BLaER1 treated with 17β-estradiol and CSF1 and Interleukin-3, amounts not matched to agents 10 nM and 100 nM (cell line): Measurements from ENCODE around the gene TMEM179.

Experiments
- H3K27ac ChIP-seq, 11 experiments: shearing (Covaris generic); formaldehyde crosslinking; 2 replicates each; pipeline ENCODE4 v1.8.1; 2022
- H3K27me3 ChIP-seq, 11 experiments: shearing (Covaris generic); formaldehyde crosslinking; 2 replicates each; pipeline ENCODE4 v1.8.1; 2022
- H3K36me3 ChIP-seq, 11 experiments: shearing (Covaris generic); formaldehyde crosslinking; 2 replicates each; pipeline ENCODE4 v1.8.1; 2022
- H3K4me1 ChIP-seq, 10 experiments: shearing (Covaris generic); formaldehyde crosslinking; 2 replicates each; pipeline ENCODE4 v1.8.1; 2022
- H3K4me2 ChIP-seq, 11 experiments: shearing (Covaris generic); formaldehyde crosslinking; 2 replicates each; pipeline ENCODE4 v1.8.1; 2022
- H3K4me3 ChIP-seq, 10 experiments: shearing (Covaris generic); formaldehyde crosslinking; 2 replicates each; pipeline ENCODE4 v1.8.1; 2022
- H3K9ac ChIP-seq, 11 experiments: shearing (Covaris generic); formaldehyde crosslinking; 2 replicates each; pipeline ENCODE4 v1.8.1; 2022
- H3K9me3 ChIP-seq, 11 experiments: shearing (Covaris generic); formaldehyde crosslinking; replicated peaks in 1 of 11; 2 replicates each; pipeline ENCODE4 v1.8.1; 2022
- H4K20me1 ChIP-seq, 11 experiments: shearing (Covaris generic); formaldehyde crosslinking; 2 replicates each; pipeline ENCODE4 v1.8.1; 2022
- Cebpa-rat ChIP-seq, 11 experiments: shearing (Covaris generic); IDR thresholded peaks; 2 replicates each; pipeline ENCODE4 v1.8.1; 2022

Gene TMEM179

DNA sequence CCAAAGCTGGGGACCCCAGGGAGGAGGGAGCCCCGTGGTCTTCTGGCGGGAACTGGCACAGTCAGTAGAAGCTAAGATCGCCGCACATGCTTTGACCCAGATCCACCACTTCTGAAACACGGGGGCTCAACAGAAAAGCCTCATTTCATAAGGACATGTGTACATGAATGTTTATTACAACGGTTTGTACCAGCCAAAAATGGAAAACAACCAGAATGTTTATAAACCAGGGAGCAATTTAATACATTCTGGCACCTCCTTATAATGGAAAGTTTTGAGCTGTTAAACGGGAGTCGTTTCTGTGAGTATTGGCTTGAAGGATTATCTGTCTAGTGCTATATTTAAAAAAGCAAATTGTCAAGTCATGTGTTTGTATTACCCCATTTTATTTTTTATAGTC is 7.3 kb upstream of the TMEM179 start:
- Histone ChIP-seq H3K4me2 (peak overlapping the region in 5 of 11 experiments; percentile 4 to 36 (median 19); a peak in 4 of 22 replicates), H3K9me3 (peaks cover 0 to 6% (median 0%) of the 10 kb centered on the region in 11 experiments; a peak in 1 of 22 replicates), H4K20me1 (no peaks in the 10 kb centered on the region), H3K4me3 (no peak overlapping the region), H3K9ac (no peak overlapping the region), H3K27ac (no peak overlapping the region), H3K27me3 (no peaks in the 10 kb centered on the region), H3K36me3 (no peaks in the 10 kb centered on the region), H3K4me1 (peaks cover 0 to 12% (median 2%) of the 10 kb centered on the region in 10 experiments; a peak in 7 of 20 replicates)
- TF ChIP-seq Cebpa-rat (IDR thresholded peaks at IDR 0.05) = no peak

DNA sequence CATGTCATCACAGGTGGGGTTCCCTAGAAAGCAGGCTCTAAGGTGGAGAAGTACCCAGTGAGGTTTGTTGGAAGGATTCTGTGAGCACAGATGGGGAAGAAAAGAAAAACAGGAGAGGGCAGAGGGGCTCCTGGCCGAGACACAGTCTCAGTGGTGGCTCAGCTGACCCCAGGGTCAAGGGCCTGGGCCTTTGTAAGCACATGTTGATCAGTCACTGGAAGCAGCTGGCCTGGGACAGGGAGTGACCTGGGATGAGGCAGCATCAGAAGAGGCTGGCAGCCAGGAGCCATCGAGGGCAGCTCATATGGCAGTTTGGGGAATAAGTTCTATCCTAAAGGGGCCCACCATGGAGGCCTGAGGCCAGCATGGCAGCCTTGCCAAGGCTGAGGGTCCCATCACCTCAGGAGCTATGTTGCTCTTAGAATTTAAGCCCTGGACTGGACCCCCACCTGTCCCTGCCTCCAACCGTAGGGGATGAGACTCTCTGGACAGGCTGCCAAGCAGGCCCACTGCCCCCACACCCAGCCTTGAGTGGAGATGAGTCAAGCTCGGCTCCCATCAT is 6.3 kb upstream of the TMEM179 start:
- Histone ChIP-seq H3K27me3 (peaks cover 0 to 5% (median 0%) of the 10 kb centered on the region in 11 experiments; a peak in 5 of 22 replicates), H4K20me1 (no peaks in the 10 kb centered on the region), H3K4me3 (no peak overlapping the region), H3K36me3 (no peaks in the 10 kb centered on the region), H3K9ac (no peak overlapping the region), H3K4me1 (peaks cover 0 to 12% (median 2%) of the 10 kb centered on the region in 10 experiments; a peak in 7 of 20 replicates), H3K4me2 (peak overlapping the region in 1 of 11 experiments; percentile 36; a peak in 1 of 22 replicates), H3K9me3 (peaks cover 0 to 6% (median 0%) of the 10 kb centered on the region in 11 experiments; a peak in 1 of 22 replicates), H3K27ac (no peak overlapping the region)
- no peak for TF ChIP-seq Cebpa-rat (IDR thresholded peaks at IDR 0.05)

DNA sequence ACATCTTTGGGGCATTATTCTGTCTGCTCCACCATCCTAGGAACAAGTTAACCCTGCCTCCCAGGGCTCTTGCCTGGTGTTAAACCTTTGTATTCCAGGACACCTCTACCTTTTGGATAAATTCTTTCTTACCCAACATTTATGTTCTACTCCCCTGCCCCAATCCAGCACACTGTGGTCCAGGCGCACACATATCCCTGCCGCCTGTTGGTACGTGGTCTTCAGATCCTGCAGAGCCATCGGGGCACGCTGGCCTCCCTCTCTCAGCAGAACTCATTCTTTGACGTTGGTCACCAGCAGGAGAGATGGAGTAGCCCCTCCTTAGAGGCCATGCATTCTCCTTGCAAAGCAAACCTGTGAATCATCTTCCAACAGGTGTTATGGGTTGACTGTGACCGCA is 5.1 kb upstream of the TMEM179 start:
- Histone ChIP-seq H3K36me3 (no peaks in the 10 kb centered on the region), H3K27me3 (peaks cover 4 to 16% (median 10%) of the 10 kb centered on the region in 11 experiments; a peak in 21 of 22 replicates), H3K9ac (no peak overlapping the region), H3K4me3 (no peak overlapping the region), H3K4me2 (no peak overlapping the region), H3K9me3 (peaks cover 0 to 4% (median under 1%) of the 10 kb centered on the region in 11 experiments; a peak in 5 of 22 replicates), H4K20me1 (no peaks in the 10 kb centered on the region), H3K4me1 (peaks cover 0 to 12% (median 2%) of the 10 kb centered on the region in 10 experiments; a peak in 7 of 20 replicates), H3K27ac (no peak overlapping the region)
- no peak for TF ChIP-seq Cebpa-rat (IDR thresholded peaks at IDR 0.05)

DNA sequence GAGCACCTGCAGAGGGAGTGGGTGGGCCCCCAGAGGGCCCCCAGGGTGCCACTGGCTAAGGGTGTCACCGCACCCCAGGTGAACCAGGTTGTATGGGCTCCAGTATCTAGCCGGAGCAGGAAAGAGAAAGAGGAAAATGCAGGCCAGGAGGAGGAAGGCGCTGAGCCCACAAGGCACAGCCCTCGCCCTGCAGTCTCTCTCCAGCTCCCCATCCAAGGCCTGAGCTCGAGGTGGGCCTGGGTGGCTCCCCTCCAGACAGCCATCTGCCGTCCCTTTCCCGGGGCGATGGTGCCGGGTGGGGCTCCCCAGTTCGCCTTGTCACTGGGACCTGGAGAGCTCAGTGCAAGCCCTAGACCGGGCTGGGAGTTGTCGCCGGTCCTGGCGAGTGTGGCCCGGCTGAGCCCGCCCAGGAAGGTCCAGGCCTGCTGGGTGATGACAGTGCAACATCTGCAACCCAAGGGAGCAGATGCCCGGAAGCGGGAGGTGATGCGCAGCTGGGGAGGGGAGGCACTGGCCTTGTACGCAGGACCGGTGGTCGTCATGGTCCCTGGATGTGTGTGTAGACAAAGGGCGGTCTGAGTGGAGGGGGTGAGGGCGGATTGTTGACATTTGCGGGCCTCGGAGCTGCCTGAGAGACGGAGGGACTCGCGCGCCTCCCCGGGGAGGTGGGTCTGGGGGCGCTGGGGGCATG is 716 bp downstream of the TMEM179 start:
- Histone ChIP-seq H3K9me3 (peaks cover 0 to 10% (median 6%) of the 10 kb centered on the region in 11 experiments; a peak in 6 of 22 replicates), H3K36me3 (no peaks in the 10 kb centered on the region), H3K4me1 (peaks cover 0 to 18% (median 13%) of the 10 kb centered on the region in 10 experiments; a peak in 12 of 20 replicates), H4K20me1 (peaks cover 0 to 4% (median 0%) of the 10 kb centered on the region in 11 experiments; a peak in 1 of 22 replicates), H3K4me2 (no peak overlapping the region), H3K9ac (no peak overlapping the region), H3K27me3 (peaks cover 13 to 27% (median 21%) of the 10 kb centered on the region in 11 experiments), H3K4me3 (no peak overlapping the region), H3K27ac (no peak overlapping the region)
- TF ChIP-seq Cebpa-rat (IDR thresholded peaks at IDR 0.05) = no peak

DNA sequence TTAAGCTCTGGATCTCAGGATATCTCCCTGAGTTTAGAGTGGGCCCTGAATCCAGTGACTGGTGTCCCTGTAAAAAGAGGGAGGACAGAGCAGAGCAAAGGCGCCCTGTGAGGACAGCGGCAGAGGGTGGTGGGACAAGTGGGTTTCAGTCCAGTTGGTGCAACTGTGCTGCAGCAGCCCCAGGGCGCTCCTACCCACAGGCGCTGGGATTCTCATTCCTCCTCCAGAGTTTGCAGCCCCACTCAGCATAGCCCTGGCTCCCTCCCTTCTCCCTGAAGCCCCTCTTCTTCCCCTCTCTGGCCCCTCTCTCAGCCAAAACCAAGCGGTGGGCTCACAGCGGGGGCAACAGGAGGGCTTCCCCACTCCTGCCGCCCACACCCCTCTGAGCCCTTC is 1.6 kb downstream of the TMEM179 start:
- peaks cover 0 to 4% (median 0%) of the 10 kb centered on the region in 11 experiments; a peak in 1 of 22 replicates for H4K20me1 ChIP-seq
- no peaks in the 10 kb centered on the region for H3K36me3 ChIP-seq
- H3K27ac ChIP-seq = no peak overlapping the region
- H3K9me3 ChIP-seq = peaks cover 0 to 10% (median 6%) of the 10 kb centered on the region in 11 experiments; a peak in 6 of 22 replicates
- TF ChIP-seq Cebpa-rat (IDR thresholded peaks at IDR 0.05) = no peak
- H3K9ac ChIP-seq = no peak overlapping the region
- H3K4me3 ChIP-seq = no peak overlapping the region
- no peak overlapping the region for H3K4me2 ChIP-seq
- H3K27me3 ChIP-seq = peaks cover 13 to 27% (median 21%) of the 10 kb centered on the region in 11 experiments
- peaks cover 0 to 18% (median 13%) of the 10 kb centered on the region in 10 experiments; a peak in 12 of 20 replicates for H3K4me1 ChIP-seq

DNA sequence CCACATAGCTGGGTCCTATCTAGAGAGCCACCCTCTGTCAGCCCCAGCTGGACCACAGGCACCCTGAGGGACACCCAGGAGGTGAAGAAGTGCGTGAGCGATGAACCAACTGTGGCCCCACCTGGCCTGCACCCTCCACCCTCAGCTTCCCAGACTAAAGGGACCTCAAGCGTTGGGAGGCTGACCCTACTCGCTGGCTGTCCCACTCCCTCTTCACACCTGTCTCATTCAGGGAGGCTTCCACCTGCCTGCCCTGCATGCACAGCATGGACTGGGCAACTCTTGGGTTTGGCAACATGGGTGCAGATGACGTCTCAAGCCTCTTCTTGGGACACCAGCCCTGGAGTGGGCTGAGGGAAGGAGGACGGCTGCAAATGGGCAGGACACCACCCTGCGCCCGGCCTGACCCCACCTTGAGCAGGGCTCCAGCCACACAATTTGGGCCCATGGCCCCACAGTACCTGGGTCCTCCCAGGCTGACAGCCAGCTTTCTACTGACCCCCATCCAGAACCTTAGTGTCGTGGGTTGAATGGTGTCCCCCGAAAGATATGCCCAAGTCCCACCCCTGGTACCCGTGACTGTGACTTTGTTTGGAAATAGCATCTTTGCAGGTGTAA is 2.1 kb downstream of the TMEM179 start:
- H3K4me2 ChIP-seq = no peak overlapping the region
- H3K36me3 ChIP-seq = no peaks in the 10 kb centered on the region
- no peak overlapping the region for H3K9ac ChIP-seq
- TF ChIP-seq Cebpa-rat (IDR thresholded peaks at IDR 0.05) = no peak
- H3K9me3 ChIP-seq = peaks cover 0 to 10% (median 6%) of the 10 kb centered on the region in 11 experiments; a peak in 6 of 22 replicates
- H3K4me3 ChIP-seq = no peak overlapping the region
- peaks cover 0 to 18% (median 13%) of the 10 kb centered on the region in 10 experiments; a peak in 12 of 20 replicates for H3K4me1 ChIP-seq
- peaks cover 0 to 4% (median 0%) of the 10 kb centered on the region in 11 experiments; a peak in 1 of 22 replicates for H4K20me1 ChIP-seq
- H3K27ac ChIP-seq = no peak overlapping the region
- H3K27me3 ChIP-seq = peaks cover 13 to 27% (median 21%) of the 10 kb centered on the region in 11 experiments

DNA sequence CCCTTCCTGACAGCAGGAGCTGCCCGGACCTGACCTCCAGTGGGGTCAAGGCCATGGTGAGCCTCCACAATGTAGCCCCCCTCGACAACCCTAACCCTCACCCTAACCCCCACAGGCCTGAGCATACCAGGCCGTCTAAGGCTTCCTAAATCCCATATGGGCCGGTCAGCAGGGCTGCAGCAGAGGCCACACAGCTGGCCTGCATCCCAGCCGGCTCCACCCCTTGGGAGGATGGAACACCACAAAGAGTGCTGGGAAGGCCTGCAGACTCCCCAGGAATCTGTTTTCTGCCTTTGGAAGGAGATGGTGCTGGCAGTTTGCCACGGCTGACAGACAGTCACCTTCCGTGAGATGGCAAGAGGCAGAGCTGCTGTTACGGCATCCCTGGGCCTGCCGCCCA is 2.8 kb downstream of the TMEM179 start:
- Histone ChIP-seq H3K27me3 (peaks cover 13 to 27% (median 21%) of the 10 kb centered on the region in 11 experiments), H3K4me2 (no peak overlapping the region), H3K4me3 (no peak overlapping the region), H4K20me1 (peaks cover 0 to 4% (median 0%) of the 10 kb centered on the region in 11 experiments; a peak in 1 of 22 replicates), H3K4me1 (peaks cover 0 to 18% (median 13%) of the 10 kb centered on the region in 10 experiments; a peak in 12 of 20 replicates), H3K36me3 (no peaks in the 10 kb centered on the region), H3K9me3 (peaks cover 0 to 10% (median 6%) of the 10 kb centered on the region in 11 experiments; a peak in 6 of 22 replicates), H3K27ac (no peak overlapping the region), H3K9ac (no peak overlapping the region)
- no peak for TF ChIP-seq Cebpa-rat (IDR thresholded peaks at IDR 0.05)

DNA sequence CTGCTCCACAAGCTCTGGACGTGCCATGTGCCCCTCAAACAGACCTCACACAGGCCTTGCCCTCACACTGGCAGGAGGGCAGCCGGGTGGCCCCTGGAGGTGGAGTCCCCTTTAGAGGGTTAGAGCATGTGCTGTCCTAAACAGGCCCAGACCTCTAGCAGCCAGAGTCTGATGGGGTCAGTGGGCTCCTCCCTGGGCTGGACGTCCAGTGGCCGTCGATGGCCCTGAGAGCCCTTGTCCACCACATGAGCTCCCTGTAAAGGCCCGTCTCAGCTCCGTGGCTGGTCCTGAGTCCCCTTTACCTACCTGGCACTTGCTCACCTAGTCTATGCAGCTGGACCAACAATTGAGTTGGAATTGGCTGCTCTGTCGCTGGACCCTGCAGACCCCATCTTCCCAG is 3.8 kb downstream of the TMEM179 start:
- peaks cover 13 to 23% (median 21%) of the 10 kb centered on the region in 11 experiments for H3K27me3 ChIP-seq
- H3K4me3 ChIP-seq = no peak overlapping the region
- H3K4me1 ChIP-seq = peaks cover 0 to 24% (median 13%) of the 10 kb centered on the region in 10 experiments; a peak in 12 of 20 replicates
- H3K4me2 ChIP-seq = peak overlapping the region in 8 of 11 experiments; percentile 5 to 65 (median 42); a peak in 13 of 22 replicates
- H4K20me1 ChIP-seq = peaks cover 0 to 4% (median 0%) of the 10 kb centered on the region in 11 experiments; a peak in 2 of 22 replicates
- H3K36me3 ChIP-seq = no peaks in the 10 kb centered on the region
- no peak overlapping the region for H3K27ac ChIP-seq
- H3K9me3 ChIP-seq = peaks cover 0 to 10% (median 6%) of the 10 kb centered on the region in 11 experiments; a peak in 6 of 22 replicates
- peak overlapping the region in 1 of 11 experiments; percentile 9; a peak in 1 of 22 replicates for H3K9ac ChIP-seq
- TF ChIP-seq Cebpa-rat (IDR thresholded peaks at IDR 0.05) = no peak
